CD4-positive, alpha-beta T cell treated with Interleukin-15 for 4 hours (primary cell): ENCODE measurements around the gene FAM210B.
A peak's percentile ranks its signal among the peaks of the same experiment; 100 is the strongest.
"Not testable (repeated sequence)": the region's sequence is repeated elsewhere in the genome, so short reads cannot be mapped to it uniquely, and the experiment has no call there.

Source experiments
- DNase-seq: peaks from one replicate; pipeline ENCODE4 v3.0.0-alpha.2; 2020; ENCODE audit warnings: low spot score

The FAM210B gene

GRCh38 chr20:56392881-56393482, 34.2 kb downstream of the FAM210B start:
- DNase-seq: peak; percentile 26

- DNase-seq: no peak
These were observed 34.9 kb downstream of the FAM210B start for GRCh38 chr20:56393653-56394052.

GRCh38 chr20:56395166-56395565, 36.4 kb downstream of the FAM210B start:
- no peak for DNase-seq

GRCh38 chr20:56400001-56400640, 41.3 kb downstream of the FAM210B start:
- DNase-seq: peak; percentile 78

- no peak for DNase-seq
These were observed 44.7 kb downstream of the FAM210B start for GRCh38 chr20:56403465-56403864.

GRCh38 chr20:56405356-56405755, 46.6 kb downstream of the FAM210B start:
- DNase-seq: not testable (repeated sequence)

- DNase-seq: no peak
These were observed 48.1 kb downstream of the FAM210B start for GRCh38 chr20:56406910-56407309.

GRCh38 chr20:56409521-56409920, 50.7 kb downstream of the FAM210B start:
- DNase-seq: no peak

GRCh38 chr20:56409956-56410355, 51.2 kb downstream of the FAM210B start:
- DNase-seq: no peak

- not testable (repeated sequence) for DNase-seq
These were observed 52.5 kb downstream of the FAM210B start for GRCh38 chr20:56411287-56411686.

- DNase-seq: peak; percentile 59
These were observed 53.1 kb downstream of the FAM210B start, which contains the start of gene CASS4 for GRCh38 chr20:56411759-56412472. Gene CASS4, plus strand, starts transcription at chr20:56412260. Its CDS starts 199 bp downstream, at chr20:56412459.

GRCh38 chr20:56412473-56412790, 53.7 kb downstream of the FAM210B start:
- no peak for DNase-seq

- no peak for DNase-seq
These were observed 54.2 kb downstream of the FAM210B start for GRCh38 chr20:56412949-56413348.

GRCh38 chr20:56414842-56415765, 56.3 kb downstream of the FAM210B start:
- DNase-seq: peak; percentile 63

- DNase-seq: no peak
These were observed 58.6 kb downstream of the FAM210B start for GRCh38 chr20:56417402-56417801.

GRCh38 chr20:56417911-56418310, 59.1 kb downstream of the FAM210B start:
- no peak for DNase-seq
